Measurements from ENCODE around the gene TMEM86A.

TMEM86A gene

DNA sequence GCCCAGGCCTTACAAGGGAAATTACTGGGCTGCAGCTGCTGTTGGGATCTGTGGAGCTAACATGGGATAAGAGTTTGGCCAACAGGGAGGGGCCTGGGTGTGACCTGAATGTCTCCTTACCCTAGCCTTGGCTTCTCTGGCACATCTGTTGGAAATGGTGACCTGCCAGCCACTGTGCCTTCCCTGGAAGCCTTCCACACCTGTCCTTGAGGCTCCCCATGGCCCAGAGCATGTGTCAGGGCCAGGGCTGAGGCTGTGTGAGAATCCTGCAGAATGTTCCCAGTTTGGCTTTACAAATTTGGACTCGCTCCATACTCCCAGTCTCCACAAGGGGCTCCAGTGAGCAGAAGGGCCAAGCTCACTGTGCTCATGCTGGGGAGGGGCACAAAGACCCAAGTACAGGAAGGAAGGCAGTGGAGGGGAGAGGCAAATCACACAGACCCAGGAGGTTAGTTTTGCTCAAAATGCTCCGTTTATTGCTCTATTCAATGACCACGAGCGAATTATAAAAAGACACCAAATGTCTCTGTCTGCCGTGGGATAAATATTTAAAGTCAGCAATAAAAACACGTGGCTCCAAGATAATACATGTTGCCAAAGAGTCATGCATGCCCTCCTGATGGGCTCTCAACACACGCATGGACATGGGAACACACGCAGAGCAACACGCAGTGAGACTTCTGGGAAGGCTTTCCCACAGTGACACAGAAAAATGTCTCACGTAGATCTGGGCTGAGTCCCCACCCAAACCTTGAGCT, 29.1 kb downstream of the TMEM86A start:
- no peak for DNase-seq

DNA sequence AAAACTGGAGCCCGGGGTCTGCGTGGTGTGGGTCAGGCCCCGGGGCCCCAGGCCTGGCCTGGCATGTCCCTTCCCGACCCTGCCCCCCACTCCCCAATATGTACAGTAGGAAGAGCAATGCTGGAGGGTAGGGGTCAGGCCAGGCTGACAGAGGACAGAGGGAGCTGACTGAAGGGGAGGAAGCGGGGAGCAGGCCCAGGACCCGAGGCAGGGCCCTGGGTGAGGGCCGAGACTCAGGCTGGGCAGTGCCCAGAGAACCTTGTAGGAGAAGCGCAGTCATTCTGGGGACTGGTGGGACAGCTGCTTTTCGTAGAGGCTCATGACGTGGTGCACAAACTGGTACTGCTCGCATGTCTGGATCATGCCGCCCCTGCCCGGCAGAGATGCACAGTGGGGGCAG, 30.1 kb downstream of the TMEM86A start:
- DNase-seq: no peak

DNA sequence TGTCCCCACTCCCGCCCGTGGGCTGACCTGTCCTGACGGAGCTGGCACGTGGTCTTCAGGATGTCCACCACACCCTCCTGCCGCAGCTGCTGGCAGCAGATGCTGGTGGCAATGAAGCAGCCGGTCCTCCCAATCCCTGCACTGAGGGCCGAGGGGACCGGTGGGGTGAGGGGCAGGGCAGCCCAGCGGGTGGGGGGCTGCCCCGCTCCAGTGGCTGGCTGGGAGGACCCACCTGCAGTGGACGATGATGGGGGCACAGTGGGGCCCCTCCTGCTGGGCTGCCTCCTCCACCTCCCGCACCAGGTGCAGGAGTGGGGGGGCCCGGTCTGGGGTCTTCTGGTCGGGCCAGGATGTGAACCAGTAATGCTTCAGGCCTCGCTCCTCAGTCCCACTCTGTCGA, 30.8 kb downstream of the TMEM86A start:
- DNase-seq: no peak

DNA sequence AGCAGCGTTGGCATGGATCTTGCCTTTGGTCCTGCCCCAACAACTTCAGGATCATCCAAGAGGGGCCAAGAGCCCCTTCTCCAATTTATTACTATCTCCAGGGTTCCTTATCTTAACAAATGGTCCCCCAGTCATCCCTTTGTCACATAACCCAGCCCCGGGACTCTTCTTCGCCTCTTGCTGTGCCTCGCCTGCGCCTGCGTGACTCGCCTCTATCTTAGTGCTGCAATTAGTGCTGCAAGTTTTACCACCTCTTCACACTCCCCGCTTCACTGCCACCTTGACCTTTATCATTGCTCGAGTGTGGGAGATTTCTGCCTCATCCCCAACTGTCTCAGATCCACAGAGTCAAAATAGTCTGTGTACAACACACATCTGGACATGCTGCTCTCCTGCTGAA, 31.4 kb downstream of the TMEM86A start:
- no peak for DNase-seq

DNA sequence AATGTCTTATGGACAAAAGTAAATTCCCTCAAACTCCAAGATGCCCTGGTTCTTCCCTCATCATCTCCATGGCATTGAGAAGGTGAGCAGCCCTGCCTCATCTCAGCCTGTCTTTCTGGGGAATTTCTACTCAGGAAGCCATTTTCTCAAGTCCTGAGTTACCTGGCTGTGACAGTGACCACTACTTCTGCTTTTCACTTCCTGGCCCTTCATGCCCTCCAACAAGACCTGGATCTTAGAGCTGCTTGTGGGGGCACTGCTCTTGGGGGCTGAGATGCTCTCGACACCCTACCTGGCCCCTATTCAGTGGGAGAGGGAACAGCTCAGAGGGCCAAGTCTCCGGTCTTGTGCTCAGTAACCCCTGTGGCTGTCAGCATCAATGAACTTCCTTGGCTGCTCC, 32.9 kb downstream of the TMEM86A start:
- DNase-seq: no peak

DNA sequence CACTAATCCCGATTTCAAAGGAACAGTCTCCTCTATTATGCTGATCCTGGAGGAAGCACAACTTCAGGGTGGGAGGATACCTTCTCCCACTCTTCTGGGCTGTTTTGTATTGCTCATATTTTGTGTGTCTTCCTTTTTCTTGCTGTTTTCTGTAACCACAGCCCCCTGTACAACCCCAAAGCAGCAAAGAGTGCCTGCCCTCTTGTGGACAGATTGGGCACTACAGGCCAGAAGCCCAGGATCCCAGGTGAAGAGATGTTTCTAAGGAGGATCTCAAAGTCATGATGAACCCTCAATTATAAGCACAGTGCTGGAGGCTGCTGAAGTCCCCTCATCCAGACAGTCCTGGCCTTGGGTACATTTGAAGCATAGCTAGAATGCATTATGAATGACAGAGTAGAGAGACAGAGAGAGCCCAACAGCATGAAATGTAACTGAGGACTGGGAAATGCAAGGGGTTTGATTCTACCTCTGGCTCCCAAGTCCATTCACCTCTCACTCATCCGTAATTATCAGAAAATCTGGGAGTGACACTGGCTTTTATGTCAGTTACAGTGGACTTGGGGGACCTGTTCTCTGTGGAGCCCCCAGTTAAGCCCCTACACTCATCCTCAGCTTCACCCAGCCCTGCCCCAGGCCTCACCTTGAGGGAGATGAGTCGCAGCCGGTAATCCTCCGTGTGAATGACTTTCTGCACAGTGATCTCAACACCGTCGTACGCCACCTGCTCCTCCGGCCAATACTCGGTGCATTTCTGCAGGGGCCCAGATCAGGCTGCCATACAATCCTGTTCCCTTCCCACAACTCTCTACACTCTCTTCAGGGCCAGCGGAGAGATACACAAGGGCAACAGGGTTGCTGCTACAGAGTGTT, 33.6 kb downstream of the TMEM86A start:
- no peak for DNase-seq

DNA sequence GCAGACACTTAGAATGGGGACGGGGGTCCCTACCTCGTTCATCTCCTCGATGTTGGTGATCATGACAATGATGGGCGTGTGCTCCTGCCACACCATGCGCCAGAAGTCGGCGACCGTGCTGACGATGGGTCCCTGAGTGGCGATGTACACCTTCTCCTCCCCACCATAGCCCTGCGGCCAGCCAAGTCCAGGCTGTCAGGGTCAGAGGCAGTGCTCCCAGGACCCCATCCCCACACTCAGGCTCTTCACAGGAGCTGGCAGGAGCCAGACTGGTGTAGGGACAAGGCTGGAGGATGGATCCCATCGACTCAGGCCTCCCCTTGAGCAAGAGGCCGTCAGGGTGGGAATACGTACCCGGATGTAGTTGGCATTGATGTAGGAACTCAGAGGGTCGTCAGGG, 34.6 kb downstream of the TMEM86A start:
- no peak for DNase-seq

DNA sequence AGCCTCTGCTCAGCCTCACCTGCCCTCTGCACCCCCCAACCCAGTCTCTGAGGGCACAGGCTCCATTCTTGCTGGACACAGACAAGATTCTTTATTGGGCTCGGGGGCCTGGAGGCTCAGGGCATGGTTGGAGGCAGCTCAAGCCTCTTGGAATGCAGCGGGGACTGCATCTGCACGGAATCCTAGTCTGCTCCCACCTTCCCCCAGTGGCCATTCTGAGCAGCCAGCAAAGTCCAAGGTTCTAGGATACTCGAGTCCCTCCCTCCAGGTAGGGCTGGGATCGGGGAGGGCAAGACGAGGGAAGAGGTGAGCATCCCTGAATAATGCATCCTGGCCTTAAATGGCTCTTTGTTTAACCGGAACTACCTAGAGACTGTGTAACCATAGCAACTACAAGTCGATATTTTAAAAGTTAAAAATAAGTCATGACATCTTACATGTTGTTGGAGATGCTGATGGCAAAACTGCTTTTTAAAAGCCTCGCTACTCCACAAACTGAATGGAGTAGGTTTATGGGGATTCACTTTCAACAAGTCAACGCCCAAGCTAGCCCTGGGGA, 38.1 kb downstream of the TMEM86A start:
- DNase-seq: no peak

DNA sequence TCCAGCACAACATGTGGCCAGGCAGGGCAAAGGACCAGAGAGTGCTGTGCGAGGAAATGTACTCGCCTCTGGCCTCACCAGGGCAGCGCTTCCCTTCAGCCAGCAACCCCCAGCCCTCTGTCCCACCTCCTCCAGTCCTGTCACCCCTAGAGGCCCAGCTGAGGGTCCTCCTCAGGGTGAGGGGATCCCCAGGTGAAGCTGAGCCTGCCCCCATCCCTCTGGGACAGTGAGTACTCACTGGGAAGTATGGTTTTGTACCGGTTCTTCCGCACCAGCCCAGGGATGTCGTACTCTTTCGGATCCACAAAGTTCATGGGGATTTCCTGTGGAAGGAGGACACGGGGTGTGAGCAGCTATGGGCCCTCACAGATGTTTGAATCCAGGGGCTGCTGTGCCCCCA, 39.1 kb downstream of the TMEM86A start:
- no peak for DNase-seq

DNA sequence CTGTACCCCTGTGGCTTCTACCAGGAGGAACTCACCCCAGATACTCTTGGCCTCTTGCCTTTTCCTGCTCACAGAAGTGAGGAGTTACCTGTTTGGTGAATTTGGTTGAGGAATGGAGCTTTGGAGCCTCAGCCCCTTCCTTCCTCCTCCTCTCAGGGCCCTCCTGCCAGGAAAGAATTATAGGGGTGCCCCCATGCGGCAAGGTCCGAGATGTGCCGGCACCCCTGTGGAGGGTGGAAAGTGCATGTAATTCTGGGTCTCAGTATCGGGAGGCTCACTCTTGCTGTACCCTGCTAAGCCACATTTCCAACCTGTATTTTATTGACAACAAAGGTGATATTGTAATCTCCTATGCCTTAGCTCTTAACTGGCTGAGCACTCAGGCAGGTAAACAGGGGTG, 41.1 kb downstream of the TMEM86A start:
- DNase-seq: no peak

DNA sequence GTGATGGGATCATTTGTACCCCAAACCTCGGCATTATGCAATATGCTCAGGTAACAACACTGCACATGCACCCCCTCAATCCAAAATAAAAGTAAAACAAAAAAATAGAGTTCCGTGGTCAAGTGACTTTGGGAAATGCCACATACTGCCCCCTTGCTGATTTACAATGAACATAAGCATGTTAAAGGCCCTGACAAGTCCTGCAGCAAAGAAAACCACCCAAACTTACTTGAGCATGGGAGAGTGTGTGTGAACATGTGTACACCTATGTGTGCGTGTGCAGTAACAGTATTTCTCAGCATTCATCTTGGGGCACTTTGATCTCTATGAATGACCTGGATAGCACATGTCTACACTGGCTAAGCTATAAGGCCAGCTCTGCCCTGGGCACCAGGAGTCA, 43.2 kb downstream of the TMEM86A start:
- DNase-seq: no peak

DNA sequence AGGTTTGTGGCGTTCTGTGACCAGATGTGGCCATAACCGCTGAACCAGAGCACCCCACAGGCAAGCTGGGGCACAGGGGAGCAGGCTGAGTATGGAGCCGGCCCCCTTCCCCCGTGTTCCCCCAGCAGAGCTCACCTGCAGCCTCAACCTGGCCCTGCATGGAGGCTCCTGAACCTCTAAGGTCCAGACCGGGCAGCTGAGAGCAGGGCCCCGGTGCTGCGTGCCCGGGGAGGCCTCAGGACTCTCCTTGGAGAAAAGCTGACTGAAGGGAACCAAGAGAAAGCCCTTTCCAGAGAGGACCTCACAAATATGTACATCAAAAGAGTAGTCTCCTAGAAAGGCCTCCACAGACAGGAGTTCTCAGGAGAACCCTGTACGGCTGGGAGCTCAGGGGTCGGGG, 44.8 kb downstream of the TMEM86A start:
- no peak for DNase-seq

DNA sequence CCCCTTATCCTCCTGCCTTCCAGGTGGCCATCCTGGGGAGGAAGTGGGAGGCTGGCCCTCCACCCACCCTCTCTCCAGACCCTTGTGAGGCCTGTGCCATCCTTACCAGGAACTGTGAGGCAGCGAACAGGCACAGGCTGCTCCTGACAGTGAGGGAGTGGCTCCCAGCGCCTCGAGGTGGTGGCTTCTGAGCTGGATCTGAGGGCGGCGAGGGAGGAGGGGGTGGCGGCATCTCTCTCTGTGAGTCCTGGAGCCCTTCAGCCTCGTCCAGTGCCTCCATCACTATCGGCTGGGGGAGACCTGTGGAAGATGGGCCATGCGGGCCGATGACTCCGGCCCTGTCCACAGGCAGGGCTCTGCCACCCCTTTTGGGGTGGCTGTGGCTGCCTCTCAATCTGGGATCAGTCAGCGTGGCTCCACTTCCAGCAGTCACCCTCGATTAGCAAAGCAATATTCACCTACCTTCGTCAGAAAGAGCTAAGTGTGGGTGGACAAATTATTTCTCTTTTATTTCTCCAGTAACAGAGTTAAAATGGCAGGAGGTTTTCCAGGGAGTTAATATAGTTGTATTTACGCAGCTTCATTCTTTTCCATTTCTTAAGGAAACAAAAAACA, 45.4 kb downstream of the TMEM86A start:
- no peak for DNase-seq

DNA sequence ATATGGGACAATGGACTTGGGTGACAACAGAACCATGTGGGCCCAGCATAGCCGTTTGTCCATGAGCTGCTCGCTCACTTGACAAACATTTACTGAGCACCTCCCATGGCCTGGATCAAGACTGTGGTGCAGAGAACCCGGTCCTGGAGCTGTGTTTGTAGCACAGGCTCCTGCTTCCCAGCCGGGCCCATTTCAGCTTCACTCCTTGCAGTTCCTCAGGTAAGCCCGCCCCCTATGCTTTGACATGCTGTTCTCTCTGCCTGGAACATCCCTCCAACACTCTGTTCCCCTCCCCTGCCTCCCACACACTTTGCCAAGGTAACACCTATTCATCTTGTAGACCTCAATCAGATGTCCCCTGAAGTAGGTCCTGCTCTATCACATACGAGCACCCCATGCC, 46.7 kb downstream of the TMEM86A start:
- no peak for DNase-seq

DNA sequence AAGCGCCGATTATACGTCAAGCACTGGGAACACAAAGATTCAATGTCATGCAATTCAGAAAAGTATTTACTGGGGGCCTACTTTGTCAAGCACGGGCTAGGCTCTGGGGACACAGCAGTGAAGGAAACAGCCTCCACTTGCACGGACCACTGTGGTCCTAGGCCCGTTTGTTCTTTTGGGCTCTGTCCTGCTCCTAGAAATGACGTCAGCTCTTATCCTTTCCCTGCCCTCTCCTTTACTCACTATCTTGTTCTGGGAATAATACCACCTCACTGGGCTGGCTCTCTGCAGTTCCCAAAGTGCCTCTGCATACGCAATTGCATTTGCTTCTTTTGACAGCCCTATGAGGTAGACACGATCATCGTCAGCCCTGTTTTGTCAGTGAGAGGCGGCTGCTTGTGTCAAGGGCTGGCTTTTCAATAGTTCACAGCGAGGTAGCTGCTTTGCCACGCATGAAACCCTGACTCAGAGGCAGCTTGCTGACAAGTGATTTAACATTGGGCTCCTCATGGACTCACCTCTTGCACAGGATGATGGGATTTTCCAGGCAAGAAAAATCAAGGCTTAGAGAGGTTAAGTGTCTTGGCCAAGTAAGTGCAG, 50.3 kb downstream of the TMEM86A start:
- DNase-seq: no peak

DNA sequence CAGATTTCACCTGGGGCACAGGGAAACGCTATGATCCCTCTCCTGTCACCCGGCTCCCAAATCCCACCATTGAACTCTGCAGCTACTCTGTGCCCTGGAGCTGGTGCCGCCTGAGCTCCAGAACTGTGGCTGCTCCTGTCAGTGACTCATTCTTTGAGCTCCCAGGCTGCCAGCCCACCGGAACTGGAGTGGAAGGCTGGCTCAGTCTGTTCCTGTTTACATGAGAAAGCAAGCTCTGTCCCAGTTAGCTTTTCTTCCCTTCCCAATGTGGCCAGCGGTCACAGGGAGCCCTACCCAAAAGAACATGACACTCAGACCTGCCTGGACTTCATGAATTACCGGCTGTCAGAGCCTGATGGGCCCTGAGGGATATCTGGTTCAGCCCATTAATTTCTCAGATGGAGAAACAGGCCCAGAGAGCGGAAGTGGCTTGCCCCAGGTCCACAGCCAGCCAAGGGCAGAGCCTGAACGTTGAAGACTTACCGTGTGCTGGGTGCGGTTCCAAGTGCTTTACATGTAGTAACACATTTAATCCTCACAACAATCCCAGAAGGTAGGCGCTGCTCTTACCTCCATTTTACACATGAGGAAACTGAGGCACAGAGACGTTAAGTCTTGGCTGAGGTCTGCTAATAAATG, 51.2 kb downstream of the TMEM86A start:
- DNase-seq: no peak

DNA sequence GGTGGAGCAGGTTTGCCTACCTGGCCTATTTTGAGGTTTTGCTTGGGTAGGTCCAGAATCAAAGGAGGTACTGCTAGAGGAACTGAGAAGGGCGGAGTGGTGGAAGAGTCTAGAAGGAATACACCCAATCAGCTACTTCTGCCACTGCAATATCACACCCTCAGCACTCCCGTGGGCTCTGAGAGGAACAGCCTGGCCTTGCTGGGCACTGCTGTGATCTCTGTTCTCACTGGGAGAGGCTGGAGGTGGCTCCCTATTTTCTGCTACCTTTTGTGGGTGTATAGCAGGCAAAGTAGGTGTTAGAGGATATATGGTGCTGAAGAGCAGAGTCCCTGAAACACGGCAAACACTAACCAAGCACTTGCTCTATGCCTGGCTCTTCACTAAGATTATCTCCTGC, 52.4 kb downstream of the TMEM86A start:
- no peak for DNase-seq

DNA sequence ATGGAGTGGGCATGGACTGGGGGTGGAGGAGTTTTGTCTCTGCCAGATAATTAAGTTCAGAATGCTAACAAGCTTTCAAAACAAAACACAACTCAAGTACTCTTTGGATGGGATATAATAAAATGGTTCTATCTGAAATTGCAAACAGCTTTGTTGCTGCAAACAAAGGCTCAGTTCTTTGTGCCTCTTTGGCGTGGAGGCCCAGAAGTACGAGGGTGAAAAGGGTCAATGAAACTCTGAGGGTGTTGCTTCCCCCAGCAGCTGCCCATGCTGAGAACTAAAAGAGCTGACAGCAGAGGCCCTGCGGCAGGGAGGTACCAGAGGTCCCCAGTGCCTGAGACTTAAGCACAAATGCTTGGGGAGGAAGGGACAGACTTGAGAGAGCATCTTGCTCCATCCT, 53.9 kb downstream of the TMEM86A start:
- DNase-seq: no peak

DNA sequence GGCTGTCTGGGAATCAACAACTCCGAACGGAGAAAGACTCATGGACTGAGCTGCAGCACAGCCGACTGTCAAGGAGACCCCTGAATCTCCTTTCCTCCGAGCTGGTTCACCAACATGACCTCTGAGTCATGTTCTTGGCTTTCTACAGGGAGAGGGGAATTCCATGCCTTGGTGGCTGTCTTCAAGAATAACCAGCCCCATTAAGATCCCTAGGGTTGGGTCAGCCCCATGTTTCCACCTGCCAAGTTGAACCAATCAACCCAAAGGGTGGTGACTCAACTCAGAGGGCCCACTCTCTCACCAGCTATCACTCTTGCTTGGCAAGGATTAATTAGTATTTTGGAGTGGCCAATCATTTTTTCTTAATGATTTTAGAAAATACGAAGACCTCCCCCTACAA, 55.7 kb downstream of the TMEM86A start:
- no peak for DNase-seq
